WERI-Rb-1 (cell line): ENCODE data around the gene SOX6.

Source experiments
- DNase-seq: peaks from one replicate; pipeline ENCODE4 v3.0.0-alpha.2; 2020
- H3K27ac ChIP-seq: fragments of 250-450 bp; sonication (Bioruptor Pico); 2 replicates; pipeline ENCODE4 v1.5.1; 2020; ENCODE audit warnings: mild to moderate bottlenecking, moderate library complexity
- H3K27me3 ChIP-seq: fragments of 250-450 bp; sonication (Bioruptor Pico); 2 replicates; pipeline ENCODE4 v1.5.1; 2021; ENCODE audit warnings: mild to moderate bottlenecking, low read depth, moderate library complexity; ENCODE audit not compliant: insufficient read depth, severe bottlenecking
- H3K36me3 ChIP-seq: fragments of 250-450 bp; sonication (Bioruptor Pico); 2 replicates; pipeline ENCODE4 v1.5.1; 2020; ENCODE audit warnings: mild to moderate bottlenecking, moderate library complexity
- H3K4me3 ChIP-seq: 2 replicates; pipeline ENCODE4 v1.5.1; 2011; ENCODE audit warnings: low read depth, mild to moderate bottlenecking, control low read depth, low read length
- H3K9me3 ChIP-seq: fragments of 250-450 bp; sonication (Bioruptor Pico); 2 replicates; pipeline ENCODE4 v1.5.1; 2021; ENCODE audit warnings: mild to moderate bottlenecking, moderate library complexity; ENCODE audit not compliant: severe bottlenecking
- TF ChIP-seq, protein P1 (sequence below): IDR thresholded peaks from 2 replicates; pipeline ENCODE4 v1.5.1; 2011; ENCODE audit warnings: low read depth, mild to moderate bottlenecking, control low read depth, inconsistent platforms, low read length

The SOX6 gene

DNA sequence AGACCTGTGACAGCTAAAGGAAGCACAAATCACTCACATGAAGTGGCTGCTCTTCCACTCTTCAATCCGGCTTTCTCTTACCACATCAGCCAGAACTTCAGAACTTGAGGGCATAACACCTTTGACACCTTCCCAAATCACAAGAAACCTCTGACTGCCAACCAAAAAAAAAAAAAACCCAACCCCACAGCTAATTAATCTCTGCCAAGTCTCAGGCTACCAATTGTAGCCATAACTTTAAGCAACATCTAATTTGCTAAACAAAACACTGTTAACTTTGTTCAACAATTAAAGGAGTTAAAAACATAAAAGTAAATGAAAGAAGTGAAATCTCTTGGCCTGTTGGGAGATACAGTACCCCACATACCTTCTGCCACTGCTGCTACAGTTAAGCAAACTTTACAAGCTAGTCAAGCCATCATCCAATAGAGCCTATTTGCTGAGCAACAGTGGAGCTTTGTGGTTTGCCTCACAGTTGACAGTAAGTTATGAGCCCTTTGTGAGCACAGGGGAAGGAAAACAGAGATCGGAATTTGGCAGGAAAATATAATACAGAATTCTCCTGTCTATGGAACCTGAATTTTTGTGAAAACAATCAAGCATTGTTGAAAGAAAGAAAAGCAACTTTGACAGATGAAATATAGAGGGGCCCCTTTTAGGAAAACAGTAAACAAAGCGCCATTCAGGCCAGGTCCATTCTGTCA lies at the start of gene SOX6:
Gene SOX6, minus strand, starts transcription at position 490 of the 704 bp plus-strand sequence. CDS start 15,298 bp downstream, outside the sequence.
- TF ChIP-seq, protein P1, sequence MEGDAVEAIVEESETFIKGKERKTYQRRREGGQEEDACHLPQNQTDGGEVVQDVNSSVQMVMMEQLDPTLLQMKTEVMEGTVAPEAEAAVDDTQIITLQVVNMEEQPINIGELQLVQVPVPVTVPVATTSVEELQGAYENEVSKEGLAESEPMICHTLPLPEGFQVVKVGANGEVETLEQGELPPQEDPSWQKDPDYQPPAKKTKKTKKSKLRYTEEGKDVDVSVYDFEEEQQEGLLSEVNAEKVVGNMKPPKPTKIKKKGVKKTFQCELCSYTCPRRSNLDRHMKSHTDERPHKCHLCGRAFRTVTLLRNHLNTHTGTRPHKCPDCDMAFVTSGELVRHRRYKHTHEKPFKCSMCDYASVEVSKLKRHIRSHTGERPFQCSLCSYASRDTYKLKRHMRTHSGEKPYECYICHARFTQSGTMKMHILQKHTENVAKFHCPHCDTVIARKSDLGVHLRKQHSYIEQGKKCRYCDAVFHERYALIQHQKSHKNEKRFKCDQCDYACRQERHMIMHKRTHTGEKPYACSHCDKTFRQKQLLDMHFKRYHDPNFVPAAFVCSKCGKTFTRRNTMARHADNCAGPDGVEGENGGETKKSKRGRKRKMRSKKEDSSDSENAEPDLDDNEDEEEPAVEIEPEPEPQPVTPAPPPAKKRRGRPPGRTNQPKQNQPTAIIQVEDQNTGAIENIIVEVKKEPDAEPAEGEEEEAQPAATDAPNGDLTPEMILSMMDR, result no peak
- Histone ChIP-seq H3K36me3 (no peaks in the 10 kb centered on the region), H3K9me3 (no peaks in the 10 kb centered on the region), H3K27me3 (no peaks in the 10 kb centered on the region), H3K27ac (no peak within 1 kb of the TSS), H3K4me3 (no peak within 1 kb of the TSS)
- no peak for DNase-seq

DNA sequence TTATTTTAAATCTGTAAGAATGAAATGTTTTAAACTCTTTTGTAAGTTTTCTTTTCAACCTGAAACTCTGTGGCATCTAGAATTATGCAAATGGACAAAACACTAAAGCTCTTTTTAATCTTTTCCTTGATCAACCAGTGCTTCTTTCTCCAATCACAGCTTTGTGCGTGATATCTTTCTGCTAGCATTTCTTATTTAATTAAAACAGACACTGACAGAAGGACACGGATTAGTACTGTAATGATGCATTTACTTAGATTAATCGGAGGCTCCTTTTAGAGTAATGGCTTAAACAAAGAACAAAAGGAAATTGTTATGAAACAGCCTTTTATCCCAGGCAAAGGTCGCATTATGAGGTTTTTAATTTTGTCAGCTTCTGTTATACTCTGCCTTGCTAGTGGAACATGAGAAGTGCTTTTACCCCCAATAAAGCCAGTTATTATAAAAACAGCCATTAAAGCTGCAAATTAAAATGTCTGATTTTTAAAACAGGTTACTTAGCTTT lies 48.5 kb upstream of the SOX6 start:
- no peaks in the 10 kb centered on the region for H3K27me3 ChIP-seq

DNA sequence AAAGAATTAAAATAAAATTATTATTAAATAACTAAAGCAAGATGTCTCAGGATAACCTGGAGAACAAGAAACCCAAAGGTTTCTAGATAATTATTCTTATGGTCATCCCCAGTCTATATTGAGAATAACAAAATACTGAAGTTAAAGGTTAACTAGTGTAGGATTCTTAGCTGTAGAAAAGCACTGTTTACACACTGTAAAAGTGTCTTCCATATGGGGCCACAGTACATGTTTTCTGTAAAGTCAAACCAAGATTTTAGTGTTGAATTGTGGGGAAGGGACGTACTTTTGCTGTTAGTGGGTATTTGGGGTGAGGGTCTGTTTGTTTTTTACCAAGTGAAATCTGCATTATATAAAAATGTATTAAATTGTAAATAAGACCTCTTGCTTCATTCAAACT lies 47.5 kb upstream of the SOX6 start:
- no peaks in the 10 kb centered on the region for H3K9me3 ChIP-seq
- H3K36me3 ChIP-seq, result no peaks in the 10 kb centered on the region
- no peaks in the 10 kb centered on the region for H3K27me3 ChIP-seq
- TF ChIP-seq, protein P1, result no peak
- H3K4me3 ChIP-seq, result no peak overlapping the region
- H3K27ac ChIP-seq, result no peak overlapping the region
- no peak for DNase-seq

More for the DNA sequence above, 48.5 kb upstream of the SOX6 start:
- Histone ChIP-seq H3K36me3 (no peaks in the 10 kb centered on the region), H3K27ac (peak overlapping the region; percentile 85), H3K9me3 (no peaks in the 10 kb centered on the region), H3K4me3 (no peak overlapping the region; the same call in 1 of the 2 replicates)
- TF ChIP-seq, protein P1, result no peak
- DNase-seq, result no peak

DNA sequence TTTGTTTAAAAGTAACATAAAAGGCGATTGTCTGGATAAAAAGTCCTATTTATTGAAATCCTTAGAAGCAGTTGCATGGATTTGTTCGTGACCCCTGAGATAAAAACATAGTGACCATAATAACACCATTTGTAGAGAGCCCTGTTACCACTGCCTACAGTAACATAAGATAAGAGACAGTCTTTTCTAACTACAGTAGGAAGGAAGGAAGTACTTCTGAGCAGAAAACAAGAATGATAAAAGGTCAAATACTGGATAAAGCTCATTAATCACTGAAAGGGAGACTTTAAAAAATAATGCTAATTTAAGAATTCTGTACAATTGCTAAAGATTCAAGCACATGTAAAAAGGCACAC lies 47.1 kb upstream of the SOX6 start:
- no peak overlapping the region for H3K4me3 ChIP-seq
- H3K27ac ChIP-seq, result no peak overlapping the region
- H3K27me3 ChIP-seq, result no peaks in the 10 kb centered on the region
- no peak for DNase-seq
- no peaks in the 10 kb centered on the region for H3K36me3 ChIP-seq
- no peaks in the 10 kb centered on the region for H3K9me3 ChIP-seq
- TF ChIP-seq, protein P1, result no peak

DNA sequence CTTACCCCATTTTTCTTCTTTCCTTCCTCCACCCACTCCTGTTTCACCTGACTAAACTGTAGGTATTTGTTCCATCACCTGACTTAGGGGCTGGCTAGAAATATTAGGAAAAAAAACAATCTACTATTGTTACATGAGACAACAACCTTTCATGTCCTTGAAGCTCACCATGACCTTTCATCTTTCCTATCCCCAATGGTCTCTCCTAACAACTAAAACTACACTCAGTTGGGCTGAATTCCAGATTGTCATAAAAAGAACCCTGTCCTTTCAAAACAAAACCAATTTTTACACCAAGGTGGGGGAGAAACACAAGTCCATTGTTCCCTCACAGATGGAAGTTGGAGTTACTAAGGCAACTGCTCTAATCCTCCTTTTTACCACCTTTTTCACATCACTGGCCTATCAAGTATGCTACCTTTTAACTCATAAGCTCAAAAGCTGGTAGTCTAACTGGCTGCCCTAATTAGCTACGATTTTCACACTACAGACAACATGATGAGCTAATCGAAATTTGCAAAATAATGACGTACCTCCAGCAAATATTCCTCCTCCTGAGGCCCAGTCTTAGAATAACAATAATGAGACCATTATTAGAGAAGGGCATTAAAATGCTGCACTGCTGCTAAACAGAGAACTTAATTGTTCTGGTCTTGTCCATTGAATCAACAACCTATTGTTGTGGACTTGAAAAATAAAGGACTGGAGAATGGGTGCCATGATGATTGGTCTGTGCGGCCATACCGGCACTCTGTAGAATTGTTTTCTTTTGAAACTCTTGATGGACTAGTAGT lies 46.5 kb upstream of the SOX6 start:
- TF ChIP-seq, protein P1, result no peak
- no peak for DNase-seq
- H3K4me3 ChIP-seq, result no peak overlapping the region
- no peaks in the 10 kb centered on the region for H3K27me3 ChIP-seq
- H3K36me3 ChIP-seq, result no peaks in the 10 kb centered on the region
- no peaks in the 10 kb centered on the region for H3K9me3 ChIP-seq
- no peak overlapping the region for H3K27ac ChIP-seq
